Muscle of back (tissue), 11 donors: Measurements from ENCODE around the gene HSPB6. TPM values are rescaled to one million over a fixed set of nuclear protein-coding genes. Genes with fewer than 3 reads are reported as not detected.
"Not testable (repeated sequence)": the region's sequence is repeated elsewhere in the genome, so short reads cannot be mapped to it uniquely, and the experiment has no call there.

Source experiments
- DNase-seq, 3 donors: peaks; one replicate each; pipeline versions ENCODE4 v3.0.0 to v3.0.0-alpha.2; 2013
- polyA plus RNA-seq, 10 donors: library from polyadenylated mRNA; unstranded; fragments of 120-200 nt; gene quantifications; one replicate each; pipeline ENCODE4 v1.2.1, GENCODE V29; 2013; ENCODE audit not compliant: insufficient read length in 10 of 10

Gene HSPB6
- polyA plus RNA-seq, 10 donors = 193 to 769 (median 611) TPM

DNA sequence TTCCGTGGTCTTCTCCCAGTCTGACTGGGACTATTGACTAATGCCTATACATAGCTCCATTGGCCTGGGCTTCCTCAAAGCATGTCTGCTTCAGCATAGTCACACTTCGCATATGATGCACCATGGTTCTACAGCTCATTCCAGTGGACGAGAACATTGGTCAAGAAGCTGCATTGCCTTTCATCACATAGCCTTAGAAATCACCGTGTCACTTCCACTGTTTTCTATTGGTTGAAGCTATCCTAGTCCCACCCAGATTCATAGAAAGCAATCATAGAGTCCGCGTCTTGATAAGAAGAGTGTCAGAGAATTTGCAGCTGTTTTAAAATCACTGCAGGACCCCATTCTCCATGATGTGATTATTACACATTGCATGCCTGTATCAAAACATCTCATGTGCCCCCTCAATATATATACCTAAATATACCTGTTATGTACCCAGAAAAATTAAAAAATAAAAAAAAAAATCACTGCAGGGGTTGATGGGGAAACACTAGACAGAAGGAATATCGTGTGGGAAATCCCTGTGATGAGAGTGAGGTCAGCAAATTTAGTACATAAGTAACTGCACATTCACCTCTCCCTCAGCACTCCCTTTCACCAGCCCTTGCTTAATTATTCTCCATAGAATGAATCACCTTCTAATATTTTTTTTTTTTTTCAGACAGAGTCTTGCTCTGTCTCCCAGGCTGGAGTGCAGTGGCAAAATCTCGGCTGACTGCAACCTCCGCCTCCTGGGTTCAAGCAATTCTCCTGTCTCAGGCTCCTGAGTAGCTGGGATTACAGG is 16.4 kb upstream of the HSPB6 start:
- no peak for DNase-seq

DNA sequence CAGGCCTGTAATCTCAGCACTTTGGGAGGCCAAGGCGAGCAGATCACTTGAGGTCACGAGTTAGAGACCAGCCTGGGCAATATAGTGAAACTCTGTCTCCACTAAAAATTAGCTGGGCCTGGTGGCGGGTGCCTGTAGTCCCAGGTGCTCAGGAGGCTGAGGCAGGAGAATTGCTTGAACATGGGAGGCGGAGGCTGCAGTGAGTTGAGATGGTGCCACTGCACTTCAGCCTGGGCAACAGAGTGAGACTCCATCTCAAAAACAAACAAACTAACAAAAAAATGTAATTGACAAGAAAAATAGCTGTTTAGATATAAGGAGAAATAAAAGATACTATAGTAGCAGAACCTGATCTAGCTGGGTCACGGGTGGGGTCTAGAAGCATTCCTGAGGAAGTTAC is 15.5 kb upstream of the HSPB6 start:
- not testable (repeated sequence) for DNase-seq

DNA sequence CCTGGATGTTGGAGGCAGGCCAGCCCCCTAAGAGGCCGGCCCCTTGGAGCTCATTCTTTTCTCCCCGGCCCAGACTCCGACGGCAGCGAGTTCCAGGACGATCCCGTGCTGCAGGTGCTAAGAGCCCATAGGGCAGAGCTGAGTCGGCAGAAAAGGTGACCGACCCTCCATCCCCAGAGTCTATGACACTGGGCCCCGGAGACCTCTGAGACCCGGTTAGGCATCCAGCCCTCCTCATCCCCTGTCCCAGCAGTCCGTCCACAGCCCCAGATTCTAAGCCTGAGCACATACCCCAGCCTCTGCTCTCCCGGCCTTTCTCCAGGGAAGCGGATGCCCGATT is 11.2 kb upstream of the HSPB6 start:
- DNase-seq = no peak

DNA sequence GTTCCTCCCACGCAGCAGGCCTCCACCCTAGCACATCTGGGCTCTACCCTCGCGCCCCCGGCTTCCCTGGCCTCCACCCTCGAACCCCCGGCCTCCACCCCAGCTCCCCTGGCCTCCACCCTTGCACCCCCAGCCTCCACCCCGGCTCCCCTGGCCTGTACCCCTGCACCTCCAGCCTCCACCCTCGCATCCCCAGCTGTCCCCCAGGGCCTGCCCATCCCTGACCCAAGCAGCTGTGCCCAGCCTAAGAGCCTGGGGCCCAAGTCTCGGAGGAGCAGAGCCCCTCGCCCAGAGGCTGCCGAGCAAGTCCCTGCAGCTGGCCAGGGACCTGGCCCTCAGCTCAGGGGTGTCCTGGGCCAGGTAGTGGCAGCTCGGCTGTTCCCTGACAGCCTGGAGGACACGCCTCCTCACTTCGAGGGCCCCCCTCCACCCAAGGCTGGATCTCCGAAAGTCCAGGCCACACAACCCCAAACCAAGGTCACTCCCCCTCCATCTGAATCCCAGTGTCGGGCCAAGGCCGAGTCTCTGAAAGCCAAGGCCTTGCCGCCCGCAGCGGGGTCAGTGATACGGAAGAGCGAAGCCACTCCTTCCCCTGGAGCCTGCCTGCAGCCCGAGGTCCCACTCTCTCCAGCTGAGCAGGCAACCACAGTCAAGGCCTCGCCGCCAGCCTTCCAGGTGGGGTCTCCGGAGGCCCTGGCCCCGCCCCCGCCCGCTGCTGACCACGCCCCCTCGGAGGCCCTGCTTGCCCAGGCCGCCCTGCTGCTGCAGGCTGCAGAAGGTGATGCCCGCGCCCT is 10.7 kb upstream of the HSPB6 start:
- DNase-seq = no peak

DNA sequence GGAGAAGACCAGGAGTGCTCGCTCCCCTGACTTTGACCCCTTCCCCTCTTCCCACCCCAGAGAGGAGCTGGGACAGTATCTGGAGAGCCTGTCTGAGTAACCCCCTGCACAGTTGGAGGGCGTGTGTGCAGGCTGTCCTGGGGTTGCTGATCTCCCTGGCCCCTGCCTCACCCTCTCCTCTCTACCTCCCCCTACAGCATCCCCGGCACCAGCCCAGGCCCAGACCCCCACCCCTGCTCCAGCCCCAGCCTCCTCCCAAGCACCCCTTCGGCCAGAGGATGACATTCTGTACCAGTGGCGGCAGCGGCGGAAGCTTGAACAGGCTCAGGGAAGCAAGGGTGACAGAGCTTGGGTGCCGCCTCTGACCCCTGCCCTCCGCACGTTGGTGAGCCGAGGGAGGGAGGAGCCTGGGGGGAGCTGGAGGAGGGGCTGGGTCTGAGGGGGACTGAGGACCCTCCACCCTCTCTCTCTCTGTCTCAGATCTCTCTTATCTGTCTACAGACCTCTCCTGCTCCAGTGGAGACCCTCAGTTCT is 9.8 kb upstream of the HSPB6 start:
- DNase-seq = no peak

DNA sequence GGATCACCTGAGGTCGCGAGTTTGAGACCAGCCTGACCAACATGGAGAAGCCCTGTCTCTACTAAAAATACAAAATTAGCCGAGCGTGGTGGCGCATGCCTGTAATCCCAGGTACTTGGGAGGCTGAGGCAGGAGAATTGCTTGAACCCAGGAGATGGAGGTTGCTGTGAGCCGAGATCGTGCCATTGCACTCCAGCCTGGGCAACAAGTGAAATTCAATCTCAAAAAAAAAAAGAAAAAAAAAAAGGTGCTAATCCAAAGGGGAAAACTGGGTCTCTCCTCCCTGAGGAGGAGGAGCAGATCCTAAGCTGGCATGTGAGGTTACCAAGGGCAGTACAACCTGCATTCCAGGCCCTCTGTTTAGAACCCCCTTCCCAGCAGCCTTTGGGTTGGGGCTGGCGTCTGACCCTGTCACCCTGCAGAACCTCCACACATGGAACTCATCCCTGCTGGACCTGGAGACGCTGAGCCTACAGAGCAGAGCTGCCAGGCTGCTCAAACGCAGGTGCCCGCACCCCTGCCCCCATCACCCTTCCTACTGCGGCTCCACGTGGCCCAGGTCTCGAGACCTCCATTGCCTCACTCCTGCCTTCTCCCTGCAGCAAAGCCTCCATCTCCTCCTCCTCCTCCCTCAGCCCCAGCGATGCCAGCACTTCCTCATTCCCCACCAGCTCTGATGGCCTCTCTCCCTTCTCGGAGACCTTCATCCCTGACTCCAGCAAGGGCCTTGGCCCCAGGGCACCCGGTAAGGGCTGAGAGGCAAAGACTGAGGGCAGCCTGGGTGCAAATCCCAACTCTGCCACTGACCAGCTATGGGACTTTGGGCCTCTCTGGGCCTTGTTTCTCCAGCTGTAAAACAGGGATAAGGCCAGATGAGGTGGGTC is 7.8 kb upstream of the HSPB6 start:
- DNase-seq = no peak

DNA sequence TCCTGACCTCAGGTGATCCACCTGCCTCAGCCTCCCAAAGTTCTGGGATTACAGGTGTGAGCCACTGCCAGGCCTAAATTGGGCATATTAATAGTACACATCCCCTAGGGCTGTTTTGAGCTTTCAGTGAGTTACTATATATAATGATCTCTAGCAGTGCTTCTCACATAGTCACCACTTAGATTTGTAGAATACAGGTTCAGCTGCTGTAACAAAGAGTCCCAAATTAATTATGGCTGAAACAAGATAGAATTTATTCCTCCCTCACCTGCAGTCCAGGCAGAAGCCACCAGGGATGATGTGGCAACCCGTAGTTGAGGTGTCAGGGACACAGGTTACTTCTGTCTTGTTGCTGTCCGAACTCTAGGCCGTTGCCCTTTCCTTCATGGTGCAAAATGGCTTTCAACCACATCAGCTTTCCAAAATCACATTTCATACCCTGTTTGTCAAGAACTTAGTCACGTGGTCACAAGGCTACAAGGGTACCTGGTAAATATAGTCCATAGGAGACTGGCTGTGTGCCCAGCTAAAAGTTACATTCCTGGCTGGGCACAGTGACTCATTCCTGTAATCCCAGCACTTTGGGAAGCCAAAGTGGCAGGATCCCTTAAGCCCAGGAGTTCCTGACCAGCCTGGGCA is 4.0 kb upstream of the HSPB6 start:
- no peak for DNase-seq

DNA sequence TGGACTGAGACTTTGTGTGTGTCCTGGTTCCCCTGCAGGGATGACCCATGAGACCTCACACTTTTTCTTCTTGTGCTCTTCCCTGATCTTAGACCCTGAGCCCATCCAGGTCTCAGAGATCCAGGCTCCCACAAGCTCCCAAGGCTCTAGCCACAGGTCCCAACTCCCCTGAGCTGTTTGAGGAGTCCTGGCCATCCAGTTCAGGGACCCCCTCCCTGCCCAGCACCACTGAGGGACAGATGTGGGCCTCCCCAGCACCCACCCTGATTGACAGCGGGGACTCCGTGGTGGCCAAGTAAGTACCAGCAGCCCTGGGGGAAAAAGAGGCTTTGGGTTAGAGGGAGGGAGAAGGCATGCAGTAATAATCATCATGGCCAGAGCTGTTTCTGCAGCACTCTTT is 2.9 kb upstream of the HSPB6 start:
- DNase-seq = no peak

DNA sequence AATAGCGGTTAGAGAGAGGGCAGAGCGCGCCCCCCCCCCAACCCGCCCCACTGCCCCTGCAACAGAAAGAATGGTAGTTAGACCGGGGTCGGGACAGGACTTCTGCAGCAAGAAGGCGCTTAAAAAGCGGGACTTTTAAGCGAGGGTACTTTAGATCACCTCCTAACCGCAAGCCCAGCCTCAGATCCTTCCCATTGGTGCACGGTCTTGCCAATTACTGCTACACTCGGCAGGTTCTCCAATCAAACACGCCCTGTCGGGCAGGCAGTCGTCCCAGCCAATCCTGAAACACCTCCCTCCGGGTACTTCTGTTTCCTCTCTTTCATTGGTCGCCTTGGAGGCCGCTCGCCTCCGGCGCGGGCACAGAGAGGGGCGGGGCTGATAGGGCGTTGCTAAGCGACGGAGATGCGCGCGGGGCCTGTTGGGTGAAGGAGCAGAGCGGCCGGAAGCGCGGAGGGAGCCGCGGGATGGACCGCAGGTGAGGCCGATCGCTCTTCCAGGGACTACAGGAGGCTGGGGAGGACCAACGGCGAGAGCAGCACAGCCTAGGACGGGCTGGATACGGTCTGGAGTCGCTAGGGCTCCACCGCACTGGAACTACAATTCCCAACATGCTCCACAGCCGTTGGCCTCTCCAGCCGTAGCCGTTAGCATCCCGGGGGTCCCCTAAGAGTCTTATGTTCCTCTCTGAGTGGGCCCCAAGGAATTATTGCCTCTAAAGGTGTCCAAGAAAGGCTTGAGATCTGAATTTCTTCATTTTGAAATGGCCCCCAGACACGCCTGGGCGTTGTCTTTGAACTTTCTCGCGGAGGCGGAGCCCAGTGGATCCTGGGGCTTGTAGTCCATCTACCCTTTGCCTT is 1.1 kb upstream of the HSPB6 start, which contains the start of gene PROSER3:
PROSER3 (plus strand) TSS at position 428 of the 860 bp plus-strand sequence; CDS start at position 468, 40 bp downstream.
- peak; percentile 99 to 100 (median 99) for DNase-seq

DNA sequence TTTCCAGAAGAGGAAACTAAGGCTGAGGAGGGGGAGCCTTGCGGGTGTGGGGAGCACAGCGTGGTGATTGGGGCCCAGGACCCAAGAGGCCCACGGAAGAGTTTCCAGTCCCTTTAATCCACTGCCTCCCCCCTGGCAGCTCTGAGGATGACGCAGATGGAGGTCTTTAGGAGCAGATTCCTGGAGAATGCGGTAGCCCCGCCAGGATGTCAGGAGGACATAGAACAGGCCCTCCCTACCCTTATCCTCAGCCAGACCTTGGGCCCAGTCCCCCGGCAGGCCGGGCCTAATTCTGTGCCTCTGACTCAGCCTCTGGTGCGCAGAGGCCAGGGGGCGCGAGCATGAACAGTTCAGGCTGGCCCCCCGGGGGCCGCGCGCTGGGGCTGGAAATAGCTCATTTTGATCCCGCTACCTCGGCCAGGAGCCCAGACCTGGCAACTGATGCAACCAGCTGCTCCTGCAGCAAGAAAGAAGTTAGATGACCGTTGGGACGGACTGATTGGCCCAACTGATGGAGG is 461 bp upstream of the HSPB6 start:
- peak; percentile 96 to 98 (median 97) for DNase-seq

DNA sequence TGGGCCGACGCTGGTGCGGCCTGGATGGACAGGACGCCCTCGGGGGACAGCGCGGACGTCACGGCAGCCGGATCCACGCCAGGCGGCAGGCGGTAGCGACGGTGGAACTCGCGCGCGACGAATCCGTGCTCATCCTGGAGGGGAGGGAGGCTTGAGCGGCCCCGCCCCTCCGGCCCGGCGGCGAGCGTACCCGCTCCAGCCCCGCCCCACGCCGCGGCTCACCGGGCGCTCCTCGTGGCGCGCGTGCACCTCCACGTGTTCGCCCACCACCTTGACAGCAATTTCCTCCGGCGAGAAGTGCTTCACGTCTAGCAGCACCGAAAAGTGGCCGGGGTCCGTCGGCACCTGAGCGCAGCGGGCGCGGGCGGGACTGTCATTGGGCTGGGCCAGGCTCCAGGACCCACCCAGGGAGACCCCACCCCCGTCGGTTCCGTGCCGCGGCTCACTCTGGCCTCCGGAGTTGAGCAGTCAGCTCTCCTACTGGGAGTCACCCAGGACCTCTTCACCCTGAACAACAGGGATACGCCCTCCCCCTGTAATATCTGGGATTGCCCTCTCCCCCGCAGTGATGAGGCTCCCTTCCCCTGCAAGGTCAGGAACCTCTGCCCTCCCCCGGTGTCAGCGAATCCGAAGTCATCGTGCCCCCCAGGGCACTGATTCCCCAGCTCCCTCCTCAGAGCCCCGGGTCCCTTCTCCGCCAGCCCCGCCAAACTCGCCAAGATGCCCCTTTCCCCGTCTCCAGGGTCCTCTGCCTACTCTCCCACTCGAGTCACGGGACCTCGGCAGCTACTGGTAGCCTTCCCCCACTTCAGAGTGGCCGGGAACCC is 1.1 kb downstream of the HSPB6 start:
- peak; percentile 66 to 94 (median 87) for DNase-seq

DNA sequence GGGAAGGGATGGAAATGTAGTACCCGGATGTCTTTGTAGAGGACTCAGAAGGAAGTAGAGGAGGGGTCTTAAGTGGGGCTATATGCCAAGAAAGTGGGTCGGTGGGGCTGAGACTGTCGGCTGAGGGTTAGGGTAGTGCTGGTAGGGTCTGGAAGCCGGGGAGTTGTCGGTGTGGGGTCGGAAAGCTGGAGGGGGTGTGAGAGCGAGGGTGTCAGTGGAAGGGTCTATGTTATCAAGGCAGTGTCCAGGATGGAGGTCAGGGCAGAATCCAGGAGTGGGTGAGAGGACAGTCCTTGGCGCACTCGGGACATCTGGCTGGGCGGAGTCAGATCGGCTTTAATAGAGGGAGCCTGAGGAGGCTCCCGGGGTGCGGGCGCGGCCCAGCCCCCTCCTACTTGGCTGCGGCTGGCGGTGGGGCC is 1.7 kb downstream of the HSPB6 start:
- DNase-seq = no peak

DNA sequence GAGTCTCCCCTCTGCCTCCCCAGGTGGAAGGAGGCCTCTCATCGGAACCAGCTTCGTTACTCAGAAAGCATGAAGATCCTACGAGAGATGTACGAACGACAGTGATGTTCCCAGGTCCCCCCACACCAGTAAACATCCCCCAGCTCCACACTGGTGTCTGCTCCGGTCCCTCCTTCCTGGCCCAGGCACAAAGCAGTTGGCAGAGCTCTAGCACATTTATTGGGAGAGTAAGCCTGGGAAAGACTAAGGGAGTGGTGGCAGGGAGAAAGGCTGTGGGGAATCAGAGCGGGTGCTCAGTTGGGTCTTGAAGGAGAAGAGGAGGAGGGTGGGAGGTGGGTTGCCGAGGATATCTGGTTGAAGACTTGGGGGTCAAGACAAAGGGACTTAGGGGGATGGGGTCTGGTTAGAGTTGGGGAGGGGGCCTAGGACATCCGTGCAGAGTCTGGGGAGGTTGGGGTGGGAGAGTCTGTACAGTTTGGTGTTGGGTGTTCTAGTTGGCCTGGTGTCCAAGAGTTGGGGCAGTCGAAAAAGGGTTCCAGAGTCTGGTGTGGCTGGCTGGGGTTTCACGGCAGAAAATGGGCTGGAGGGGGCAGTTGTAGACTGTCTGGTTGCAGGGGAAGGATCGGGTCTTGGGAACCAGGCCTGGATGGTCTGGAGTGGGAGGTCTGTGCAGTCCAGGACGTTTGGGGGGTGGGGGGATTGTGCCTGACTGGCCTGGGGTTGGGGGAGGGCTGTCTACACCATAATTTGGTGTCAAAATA is 2.3 kb downstream of the HSPB6 start:
- no peak for DNase-seq

DNA sequence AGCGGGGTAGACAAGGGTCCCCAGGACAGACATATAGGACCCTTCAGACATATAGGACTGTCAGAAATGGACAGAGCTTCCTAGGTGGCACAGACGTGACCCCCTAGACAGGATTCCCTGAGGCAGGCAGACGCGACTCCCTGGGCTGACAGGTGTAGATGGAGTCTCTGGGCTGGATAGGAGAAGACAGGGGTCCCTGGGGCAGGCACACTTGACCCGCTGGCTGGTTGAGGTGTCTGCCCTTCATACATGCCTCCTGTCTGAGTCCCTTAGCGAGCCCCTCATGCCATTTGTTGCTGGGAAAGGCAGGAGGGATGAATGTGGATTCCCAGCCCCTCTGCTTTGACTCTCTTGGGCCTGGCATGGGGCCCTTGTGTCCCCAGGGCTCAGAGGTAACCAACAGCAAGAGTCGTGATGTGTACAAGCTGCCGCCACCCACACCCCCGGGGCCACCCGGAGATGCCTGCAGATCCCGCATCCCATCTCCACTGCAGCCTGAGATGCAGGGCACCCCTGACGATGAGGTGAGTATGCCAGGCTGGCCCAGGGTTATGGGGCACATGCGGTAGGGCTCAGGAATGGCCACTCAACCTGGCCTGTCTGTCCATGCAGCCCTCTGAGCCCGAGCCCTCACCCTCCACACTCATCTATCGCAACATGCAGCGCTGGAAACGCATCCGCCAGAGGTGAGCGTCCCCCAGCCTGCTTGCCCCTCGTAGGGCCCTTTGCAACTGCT is 3.0 kb downstream of the HSPB6 start:
- DNase-seq = no peak

DNA sequence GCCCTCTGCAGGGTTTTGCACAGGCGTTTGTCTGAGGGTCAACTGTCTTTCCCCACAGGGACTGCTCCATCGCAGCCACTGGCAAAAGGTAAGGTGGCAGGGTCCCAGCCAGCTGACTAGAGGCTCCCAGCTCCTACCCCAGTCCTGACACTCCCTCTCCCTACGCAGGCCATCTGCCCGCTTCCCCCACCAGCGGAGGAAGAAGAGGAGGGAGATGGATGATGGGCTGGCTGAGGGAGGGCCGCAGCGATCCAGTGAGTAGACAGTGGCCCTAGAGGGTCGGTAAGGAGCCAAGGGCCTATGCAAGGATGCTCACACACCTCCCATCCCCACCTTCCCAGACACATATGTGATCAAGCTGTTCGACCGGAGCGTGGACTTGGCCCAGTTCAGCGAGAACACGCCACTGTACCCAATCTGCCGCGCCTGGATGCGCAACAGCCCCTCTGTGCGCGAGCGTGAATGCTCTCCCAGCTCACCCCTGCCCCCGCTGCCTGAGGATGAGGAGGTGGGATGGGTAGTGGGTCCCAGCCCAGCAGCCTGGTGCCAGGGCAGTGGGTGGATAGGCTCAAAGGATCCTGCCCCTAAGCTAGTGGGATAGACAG is 4.0 kb downstream of the HSPB6 start:
- DNase-seq = no peak

DNA sequence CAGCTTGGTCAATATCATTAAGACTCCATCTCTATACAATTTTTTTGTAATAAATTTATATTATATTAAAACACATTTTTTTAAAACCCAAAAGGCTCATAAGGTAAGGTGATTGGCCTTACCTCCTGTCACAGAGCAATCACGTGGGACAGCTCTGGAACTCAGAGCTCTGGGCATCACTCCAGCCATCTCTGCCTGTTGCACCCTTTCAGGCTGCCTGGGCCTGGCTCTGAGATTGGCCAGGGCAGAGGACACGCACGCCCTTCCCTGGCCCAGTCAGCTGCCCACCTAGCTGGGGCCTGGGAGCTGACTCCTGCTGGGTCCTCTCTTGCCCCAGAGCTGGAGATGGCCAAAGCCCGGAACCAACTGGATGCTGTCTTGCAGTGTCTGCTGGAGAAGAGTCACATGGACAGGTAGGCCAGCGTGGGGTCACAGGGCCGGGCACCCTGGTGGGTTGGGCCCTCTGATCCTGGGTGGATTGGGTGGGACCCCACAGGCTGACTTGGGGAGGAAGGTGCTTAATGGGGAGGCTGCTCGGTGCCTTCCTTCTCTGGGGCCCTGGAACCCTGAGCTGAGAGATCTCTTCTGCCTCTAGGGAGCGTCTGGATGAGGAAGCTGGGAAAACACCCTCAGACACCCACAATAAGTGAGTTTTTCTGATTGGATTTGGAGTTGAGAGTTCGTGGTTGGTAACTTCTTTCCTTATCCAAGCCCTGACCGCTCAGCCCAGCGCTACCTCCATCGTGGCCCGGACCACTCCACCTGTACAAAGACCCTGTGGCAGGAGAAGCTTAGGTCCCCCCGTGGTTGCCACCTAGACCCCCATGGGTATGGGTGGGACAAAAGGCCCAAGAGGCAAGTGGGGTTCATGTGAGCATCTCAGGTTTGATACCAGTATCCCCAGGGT is 4.7 kb downstream of the HSPB6 start:
- DNase-seq = no peak
